Right lobe of liver (tissue), 4 donors: Measurements from ENCODE around the gene WASL.

Source experiments
- CTCF ChIP-seq, 4 donors: fragments of 200-600 bp in 3 of 4; fragments of 450-650 bp in 1 of 4; IDR thresholded peaks; one replicate each; pipeline versions ENCODE4 v1.5.1 to v1.8.0; 2016 to 2022; ENCODE audit warnings: antibody characterized with exemption in 4 of 4, mild to moderate bottlenecking in 2 of 4
- POLR2A ChIP-seq: fragments of 450-650 bp; IDR thresholded peaks from one replicate; pipeline ENCODE4 v1.6.1; 2017; ENCODE audit warnings: antibody characterized with exemption, mild to moderate bottlenecking
- donor health status: DM: no; HTN: no; CAD: no.
- donor health status: DM: no; HTN: no; CAD: no.
- donor health status: DM: no; HTN: yes; CAD: no.

DNA sequence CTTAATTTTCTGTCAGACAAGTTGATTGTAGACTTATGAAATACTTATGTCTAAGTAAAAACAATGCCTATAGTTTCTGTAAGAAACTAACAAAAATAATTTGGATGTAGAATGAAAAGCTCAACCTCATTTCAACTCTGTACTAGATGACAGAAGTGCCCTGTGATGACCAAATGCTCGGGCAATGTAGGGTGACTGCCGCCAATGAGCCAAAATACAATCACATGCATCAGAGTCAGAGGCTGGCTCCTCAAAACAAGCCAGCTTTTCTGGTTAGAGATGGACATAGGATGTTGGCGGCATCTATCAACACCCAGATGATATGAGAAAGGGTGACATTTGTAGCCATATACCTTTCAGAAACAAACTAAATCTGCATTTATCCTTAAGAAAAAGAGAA lies 69.2 kb downstream of the WASL start:
- TF ChIP-seq CTCF (IDR thresholded peaks at IDR 0.05): no peak
- TF ChIP-seq POLR2A: no peak
